ENCODE results near the gene CXCR5. TPM values are rescaled to one million over a fixed set of nuclear protein-coding genes. Genes with fewer than 3 reads are reported as not detected.

Gene CXCR5
- total RNA-seq, 1 donor from 2014 or later, result 6.4 TPM

GRCh38 chr11:118853678-118854077 lies 30.0 kb upstream of the CXCR5 start:
- no peak for DNase-seq
- Mint-ChIP-seq H3K9me3 (no peaks in the 10 kb centered on the region), H3K4me1 (peaks cover 8% of the 10 kb centered on the region), H3K4me3 (no peak overlapping the region), H3K27ac (no peak overlapping the region), H3K27me3 (no peaks in the 10 kb centered on the region), H3K36me3 (ENCODE audit: low read depth) (no peaks in the 10 kb centered on the region)
- intact Hi-C loops (cut with micrococcal nuclease), result no loop called here

DNA sequence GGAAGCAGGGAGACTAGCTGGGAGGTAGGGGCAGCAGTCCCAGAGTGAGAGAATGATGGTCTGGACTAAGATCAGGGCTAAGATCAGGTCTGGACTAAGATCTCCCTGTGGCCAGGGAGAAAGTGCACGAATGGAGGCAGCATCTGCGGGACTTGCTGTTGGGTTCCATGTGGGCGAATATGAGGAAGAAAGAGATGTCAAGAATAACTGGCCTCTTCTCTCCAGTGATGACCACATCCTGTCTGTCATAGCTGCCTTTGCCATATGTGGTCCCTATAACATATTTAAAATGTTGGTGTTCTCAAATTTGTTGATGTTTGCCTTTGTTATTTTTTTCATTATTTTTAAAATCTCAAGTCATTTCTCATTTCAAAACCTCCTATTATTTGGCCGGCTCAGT lies 27.4 kb upstream of the CXCR5 start:
- H3K27ac Mint-ChIP-seq, result no peak overlapping the region
- H3K27me3 Mint-ChIP-seq, result no peaks in the 10 kb centered on the region
- H3K4me1 Mint-ChIP-seq, result peaks cover 13% of the 10 kb centered on the region
- H3K9me3 Mint-ChIP-seq, result no peaks in the 10 kb centered on the region
- intact Hi-C loops (cut with micrococcal nuclease), result no loop called here
- no peak overlapping the region for H3K4me3 Mint-ChIP-seq
- no peaks in the 10 kb centered on the region for H3K36me3 Mint-ChIP-seq (ENCODE audit: low read depth)
- no peak for DNase-seq

DNA sequence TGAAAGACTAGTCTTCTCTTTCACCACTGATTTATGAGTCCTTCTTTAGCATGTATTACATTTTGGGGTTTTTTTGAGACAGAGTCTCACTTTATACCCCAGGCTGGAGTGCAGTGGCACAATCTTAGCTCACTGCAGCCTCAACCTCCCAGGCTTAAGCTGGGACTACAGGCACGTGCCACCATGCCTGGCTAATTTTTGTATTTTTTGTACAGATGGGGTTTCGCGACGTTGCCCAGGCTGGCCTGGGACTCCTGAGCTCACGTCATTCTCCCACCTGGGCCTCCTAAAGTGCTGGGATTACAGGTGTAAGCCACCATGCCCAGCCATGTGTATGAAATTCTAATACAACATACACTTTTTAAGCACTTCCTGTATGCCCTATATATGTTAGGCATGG lies 26.3 kb upstream of the CXCR5 start:
- no peak overlapping the region for H3K4me3 Mint-ChIP-seq
- H3K36me3 Mint-ChIP-seq (ENCODE audit: low read depth), result no peaks in the 10 kb centered on the region
- intact Hi-C loops (cut with micrococcal nuclease), result no loop called here
- no peak overlapping the region for H3K27ac Mint-ChIP-seq
- DNase-seq, result no peak
- peaks cover 7% of the 10 kb centered on the region for H3K4me1 Mint-ChIP-seq
- no peaks in the 10 kb centered on the region for H3K27me3 Mint-ChIP-seq
- H3K9me3 Mint-ChIP-seq, result no peaks in the 10 kb centered on the region

DNA sequence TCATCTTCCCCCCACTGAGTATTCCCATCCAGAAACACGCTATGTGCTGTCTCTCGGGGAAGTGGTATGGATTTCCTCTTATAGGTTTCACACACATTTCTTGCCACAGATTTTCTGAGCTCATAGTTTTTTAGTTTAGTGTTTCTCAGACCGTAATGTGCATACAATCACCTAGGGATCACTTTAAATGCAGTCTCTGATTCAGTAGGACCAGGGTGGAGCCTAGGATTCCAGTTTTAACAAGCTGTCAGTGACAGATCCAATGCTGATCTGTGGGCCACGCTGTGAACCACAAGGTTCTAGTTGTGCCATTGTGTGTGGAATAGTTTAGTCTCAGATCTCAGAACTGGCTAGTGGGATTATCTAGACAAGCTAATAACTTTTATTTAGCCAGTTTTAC lies 23.7 kb upstream of the CXCR5 start:
- H3K4me1 Mint-ChIP-seq, result peaks cover 7% of the 10 kb centered on the region
- intact Hi-C loops (cut with micrococcal nuclease), result no loop called here

DNA sequence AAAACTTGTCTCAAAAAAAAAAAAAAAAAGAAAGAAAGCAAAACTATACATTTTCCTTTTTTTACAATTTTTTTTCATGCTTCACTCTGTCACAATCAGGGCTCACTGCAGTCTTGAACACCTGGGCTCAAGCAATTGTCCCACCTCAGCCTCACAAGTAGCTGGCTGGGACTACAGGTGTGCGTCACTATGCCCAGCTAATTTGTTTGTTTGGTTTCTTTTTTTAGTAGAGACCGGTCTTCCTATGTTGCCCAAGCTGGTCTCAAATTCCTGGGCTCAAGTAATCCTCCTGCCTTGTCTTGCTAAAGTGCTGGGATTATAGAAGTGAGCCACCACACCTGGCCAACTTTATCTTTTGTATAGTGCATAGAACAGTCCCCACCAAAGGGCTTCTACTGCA lies 15.0 kb upstream of the CXCR5 start:
- Mint-ChIP-seq H3K9me3 (no peaks in the 10 kb centered on the region), H3K36me3 (ENCODE audit: low read depth) (no peaks in the 10 kb centered on the region), H3K4me1 (peaks cover 25% of the 10 kb centered on the region), H3K4me3 (no peak overlapping the region), H3K27ac (no peak overlapping the region), H3K27me3 (no peaks in the 10 kb centered on the region)
- no peak for DNase-seq
- intact Hi-C loops (cut with micrococcal nuclease), result no loop called here

More for the DNA sequence above, 23.7 kb upstream of the CXCR5 start:
- Mint-ChIP-seq H3K36me3 (ENCODE audit: low read depth) (no peaks in the 10 kb centered on the region), H3K9me3 (no peaks in the 10 kb centered on the region), H3K4me3 (no peak overlapping the region), H3K27ac (no peak overlapping the region), H3K27me3 (no peaks in the 10 kb centered on the region)
- DNase-seq, result no peak

GRCh38 chr11:118870396-118871343 lies 13.0 kb upstream of the CXCR5 start:
- Mint-ChIP-seq H3K9me3 (no peaks in the 10 kb centered on the region), H3K36me3 (ENCODE audit: low read depth) (no peaks in the 10 kb centered on the region), H3K27me3 (no peaks in the 10 kb centered on the region), H3K4me1 (peaks cover 42% of the 10 kb centered on the region), H3K27ac (peak overlapping the region; percentile 98), H3K4me3 (peak overlapping the region; percentile 74)
- intact Hi-C loops (cut with micrococcal nuclease), result loop anchor here (1.0 kb wide), 3 partner anchors 13 to 78 kb away; partner anchors contain the start of gene CXCR5
- peak; percentile 74 for DNase-seq

- intact Hi-C loops (cut with micrococcal nuclease), result no loop called here
- peak overlapping the region; percentile 73 for H3K27ac Mint-ChIP-seq
- peak; percentile 79 for DNase-seq
- no peaks in the 10 kb centered on the region for H3K27me3 Mint-ChIP-seq
- H3K4me1 Mint-ChIP-seq, result peaks cover 58% of the 10 kb centered on the region
- H3K36me3 Mint-ChIP-seq (ENCODE audit: low read depth), result no peaks in the 10 kb centered on the region
- H3K9me3 Mint-ChIP-seq, result no peaks in the 10 kb centered on the region
- peak overlapping the region; percentile 7 for H3K4me3 Mint-ChIP-seq
Measured at GRCh38 chr11:118872403-118872821, 11.3 kb upstream of the CXCR5 start.

- H3K9me3 Mint-ChIP-seq, result no peaks in the 10 kb centered on the region
- no peak for DNase-seq
- peaks cover 69% of the 10 kb centered on the region for H3K4me1 Mint-ChIP-seq
- intact Hi-C loops (cut with micrococcal nuclease), result no loop called here
- H3K27ac Mint-ChIP-seq, result peak overlapping the region; percentile 59
- H3K36me3 Mint-ChIP-seq (ENCODE audit: low read depth), result no peaks in the 10 kb centered on the region
- no peak overlapping the region for H3K4me3 Mint-ChIP-seq
- no peaks in the 10 kb centered on the region for H3K27me3 Mint-ChIP-seq
Measured at GRCh38 chr11:118873804-118874203, 9.9 kb upstream of the CXCR5 start.

GRCh38 chr11:118876286-118876685 lies 7.4 kb upstream of the CXCR5 start:
- H3K4me1 Mint-ChIP-seq, result peaks cover 72% of the 10 kb centered on the region

GRCh38 chr11:118877487-118878162 lies 6.1 kb upstream of the CXCR5 start:
- H3K4me1 Mint-ChIP-seq, result peaks cover 77% of the 10 kb centered on the region
- H3K4me3 Mint-ChIP-seq, result peak overlapping the region; percentile 78
- H3K27me3 Mint-ChIP-seq, result no peaks in the 10 kb centered on the region
- peak overlapping the region; percentile 98 for H3K27ac Mint-ChIP-seq
- H3K36me3 Mint-ChIP-seq (ENCODE audit: low read depth), result no peaks in the 10 kb centered on the region
- DNase-seq, result peak; percentile 68
- no peaks in the 10 kb centered on the region for H3K9me3 Mint-ChIP-seq
- intact Hi-C loops (cut with micrococcal nuclease), result loop anchor here (2.0 to 5.0 kb wide), 2 partner anchors 15 to 50 kb away; partner anchors contain the start of gene BCL9L

More at GRCh38 chr11:118876286-118876685, 7.4 kb upstream of the CXCR5 start:
- H3K27ac Mint-ChIP-seq, result peak overlapping the region; percentile 98
- no peak for DNase-seq
- H3K27me3 Mint-ChIP-seq, result no peaks in the 10 kb centered on the region
- H3K9me3 Mint-ChIP-seq, result no peaks in the 10 kb centered on the region
- intact Hi-C loops (cut with micrococcal nuclease), result loop anchor here (2.0 to 5.0 kb wide), 2 partner anchors 17 to 51 kb away; partner anchors contain the start of gene BCL9L
- no peaks in the 10 kb centered on the region for H3K36me3 Mint-ChIP-seq (ENCODE audit: low read depth)
- peak overlapping the region; percentile 78 for H3K4me3 Mint-ChIP-seq

GRCh38 chr11:118878163-118878563 lies 5.5 kb upstream of the CXCR5 start:
- Mint-ChIP-seq H3K9me3 (no peaks in the 10 kb centered on the region), H3K27me3 (no peaks in the 10 kb centered on the region), H3K36me3 (ENCODE audit: low read depth) (no peaks in the 10 kb centered on the region), H3K4me1 (peaks cover 79% of the 10 kb centered on the region), H3K27ac (peak overlapping the region; percentile 82), H3K4me3 (no peak overlapping the region)
- intact Hi-C loops (cut with micrococcal nuclease), result loop anchor here (5.0 kb wide), 1 partner anchor 49 kb away; the partner anchor contains the start of gene BCL9L
- peak; percentile 73 for DNase-seq

DNA sequence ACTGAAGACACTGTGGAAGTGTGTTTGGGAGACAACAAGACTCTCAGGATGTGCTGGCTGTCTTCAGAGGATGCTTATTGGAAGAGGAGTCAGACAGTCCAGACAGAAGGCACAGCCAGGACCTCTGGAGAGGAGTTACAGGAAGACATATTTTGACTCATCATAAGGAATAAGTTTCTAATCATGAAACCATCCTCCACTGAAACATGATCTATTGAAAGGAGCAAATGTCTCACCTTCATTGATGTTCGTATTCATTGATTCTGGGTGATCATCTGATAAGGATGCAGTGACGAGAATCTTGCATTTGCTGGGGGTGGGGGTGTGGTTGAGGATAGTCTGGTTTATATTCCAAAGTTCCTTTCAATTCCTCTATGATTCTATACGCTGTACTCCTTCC lies 2.5 kb upstream of the CXCR5 start:
- no peaks in the 10 kb centered on the region for H3K9me3 Mint-ChIP-seq
- no peaks in the 10 kb centered on the region for H3K27me3 Mint-ChIP-seq
- DNase-seq, result no peak
- H3K4me3 Mint-ChIP-seq, result peak overlapping the region; percentile 48
- no peaks in the 10 kb centered on the region for H3K36me3 Mint-ChIP-seq (ENCODE audit: low read depth)
- H3K27ac Mint-ChIP-seq, result peak overlapping the region; percentile 70
- peaks cover 67% of the 10 kb centered on the region for H3K4me1 Mint-ChIP-seq
- intact Hi-C loops (cut with micrococcal nuclease), result loop anchor here (5.0 kb wide), 2 partner anchors 189 to 439 kb away; no protein-coding TSS in a partner anchor

DNA sequence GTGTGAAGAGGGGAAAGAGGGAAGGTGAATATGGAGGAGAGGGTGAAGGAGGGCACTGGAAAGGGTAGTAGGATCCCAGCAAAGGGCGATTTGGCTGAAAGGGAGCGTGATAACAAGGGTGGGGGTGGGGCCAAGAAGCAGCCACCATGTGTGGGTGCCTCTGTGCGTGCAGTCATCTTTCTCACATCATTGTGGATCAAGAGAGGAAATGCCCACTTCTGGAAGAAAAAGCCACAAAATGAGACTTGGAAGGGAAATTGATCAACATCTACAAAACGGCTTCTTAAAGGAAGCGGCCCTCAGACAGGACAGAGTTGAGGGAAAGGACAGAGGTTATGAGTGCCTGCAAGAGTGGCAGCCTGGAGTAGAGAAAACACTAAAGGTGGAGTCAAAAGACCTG lies 1.2 kb upstream of the CXCR5 start:
- no peaks in the 10 kb centered on the region for H3K9me3 Mint-ChIP-seq
- H3K4me1 Mint-ChIP-seq, result peaks cover 62% of the 10 kb centered on the region
- intact Hi-C loops (cut with micrococcal nuclease), result loop anchor here (2.0 to 5.0 kb wide), 3 partner anchors 44 to 440 kb away; no protein-coding TSS in a partner anchor
- no peak for DNase-seq
- H3K4me3 Mint-ChIP-seq, result peak overlapping the region; percentile 66
- no peaks in the 10 kb centered on the region for H3K27me3 Mint-ChIP-seq
- H3K36me3 Mint-ChIP-seq (ENCODE audit: low read depth), result no peaks in the 10 kb centered on the region
- peak overlapping the region; percentile 83 for H3K27ac Mint-ChIP-seq

- no peaks in the 10 kb centered on the region for H3K9me3 Mint-ChIP-seq
Measured at GRCh38 chr11:118883004-118883367, 706 bp upstream of the CXCR5 start.

More at GRCh38 chr11:118883004-118883367, 706 bp upstream of the CXCR5 start:
- H3K36me3 Mint-ChIP-seq (ENCODE audit: low read depth), result no peaks in the 10 kb centered on the region
- peak overlapping the region; percentile 66 for H3K4me3 Mint-ChIP-seq
- no peaks in the 10 kb centered on the region for H3K27me3 Mint-ChIP-seq
- intact Hi-C loops (cut with micrococcal nuclease), result loop anchor here (1.0 to 5.0 kb wide), 6 partner anchors 12 to 441 kb away; no protein-coding TSS in a partner anchor
- peaks cover 58% of the 10 kb centered on the region for H3K4me1 Mint-ChIP-seq
- peak overlapping the region; percentile 83 for H3K27ac Mint-ChIP-seq
- no peak for DNase-seq
